T-helper 2 cell treated with Interferon-gamma antibody and Interleukin-4, amounts not matched to agents 5 μg/mL and 100 μg/mL, for 36 hours (primary cell): ENCODE measurements around the gene BRINP3.

Experiments used
- DNase-seq: peaks from one replicate; pipeline ENCODE4 v3.0.0; 2021; ENCODE audit warnings: low spot score
- H3K27ac Mint-ChIP-seq: one replicate; pipeline ENCODE4 v1.8.0; 2021; ENCODE audit warnings: mild to moderate bottlenecking, mixed read lengths
- H3K27me3 Mint-ChIP-seq: one replicate; pipeline ENCODE4 v1.8.0; 2021; ENCODE audit warnings: low read depth, mixed read lengths
- H3K36me3 Mint-ChIP-seq: one replicate; pipeline ENCODE4 v1.8.0; 2021; ENCODE audit warnings: low read depth, mixed read lengths
- H3K4me1 Mint-ChIP-seq: one replicate; pipeline ENCODE4 v1.8.0; 2021; ENCODE audit warnings: low read depth, mixed read lengths
- H3K4me3 Mint-ChIP-seq: one replicate; pipeline ENCODE4 v1.8.0; 2022; ENCODE audit warnings: mild to moderate bottlenecking, moderate library complexity, mixed read lengths
- H3K9me3 Mint-ChIP-seq: one replicate; pipeline ENCODE4 v1.8.0; 2021; ENCODE audit warnings: mixed read lengths

Gene BRINP3

GRCh38 chr1:190475421-190476141 lies 2.1 kb downstream of the BRINP3 start:
- H3K36me3 Mint-ChIP-seq: no peaks in the 10 kb centered on the region
- no peaks in the 10 kb centered on the region for H3K9me3 Mint-ChIP-seq
- H3K27me3 Mint-ChIP-seq: peaks cover 41% of the 10 kb centered on the region
- no peak overlapping the region for H3K27ac Mint-ChIP-seq
- no peak for DNase-seq
- no peak overlapping the region for H3K4me3 Mint-ChIP-seq
- no peaks in the 10 kb centered on the region for H3K4me1 Mint-ChIP-seq

- Mint-ChIP-seq H3K4me3 (no peak overlapping the region), H3K9me3 (no peaks in the 10 kb centered on the region), H3K27ac (no peak overlapping the region), H3K36me3 (no peaks in the 10 kb centered on the region), H3K4me1 (no peaks in the 10 kb centered on the region), H3K27me3 (peaks cover 41% of the 10 kb centered on the region)
- no peak for DNase-seq
These were observed 2.9 kb downstream of the BRINP3 start for GRCh38 chr1:190474650-190475211.

GRCh38 chr1:190474010-190474409 lies 3.7 kb downstream of the BRINP3 start:
- Mint-ChIP-seq H3K27me3 (peaks cover 39% of the 10 kb centered on the region), H3K36me3 (no peaks in the 10 kb centered on the region), H3K4me1 (no peaks in the 10 kb centered on the region), H3K9me3 (no peaks in the 10 kb centered on the region), H3K27ac (no peak overlapping the region), H3K4me3 (no peak overlapping the region)
- no peak for DNase-seq

GRCh38 chr1:190472494-190472893 lies 5.2 kb downstream of the BRINP3 start:
- Mint-ChIP-seq H3K27ac (no peak overlapping the region), H3K36me3 (no peaks in the 10 kb centered on the region)

GRCh38 chr1:190472042-190472441 lies 5.6 kb downstream of the BRINP3 start:
- H3K4me1 Mint-ChIP-seq: no peaks in the 10 kb centered on the region
- no peaks in the 10 kb centered on the region for H3K36me3 Mint-ChIP-seq
- no peak overlapping the region for H3K4me3 Mint-ChIP-seq
- H3K9me3 Mint-ChIP-seq: no peaks in the 10 kb centered on the region
- no peak for DNase-seq
- H3K27me3 Mint-ChIP-seq: peaks cover 21% of the 10 kb centered on the region
- H3K27ac Mint-ChIP-seq: no peak overlapping the region

More at GRCh38 chr1:190472494-190472893, 5.2 kb downstream of the BRINP3 start:
- Mint-ChIP-seq H3K4me3 (no peak overlapping the region), H3K9me3 (no peaks in the 10 kb centered on the region), H3K27me3 (peaks cover 25% of the 10 kb centered on the region), H3K4me1 (no peaks in the 10 kb centered on the region)
- DNase-seq: no peak

GRCh38 chr1:190464690-190465089 lies 13.0 kb downstream of the BRINP3 start:
- Mint-ChIP-seq H3K4me3 (no peak overlapping the region), H3K4me1 (peaks cover 1% of the 10 kb centered on the region), H3K9me3 (peaks cover 5% of the 10 kb centered on the region), H3K27ac (no peak overlapping the region), H3K27me3 (no peaks in the 10 kb centered on the region), H3K36me3 (no peaks in the 10 kb centered on the region)
- DNase-seq: no peak

- H3K9me3 Mint-ChIP-seq: no peaks in the 10 kb centered on the region
- no peaks in the 10 kb centered on the region for H3K36me3 Mint-ChIP-seq
- H3K4me3 Mint-ChIP-seq: no peak overlapping the region
- no peaks in the 10 kb centered on the region for H3K27me3 Mint-ChIP-seq
- no peak for DNase-seq
- H3K4me1 Mint-ChIP-seq: peaks cover 1% of the 10 kb centered on the region
- H3K27ac Mint-ChIP-seq: no peak overlapping the region
These were observed 21.5 kb downstream of the BRINP3 start for GRCh38 chr1:190456129-190456528.

- Mint-ChIP-seq H3K27me3 (no peaks in the 10 kb centered on the region), H3K27ac (no peak overlapping the region), H3K4me1 (peaks cover 1% of the 10 kb centered on the region), H3K4me3 (no peak overlapping the region), H3K9me3 (no peaks in the 10 kb centered on the region), H3K36me3 (no peaks in the 10 kb centered on the region)
- DNase-seq: no peak
These were observed 22.0 kb downstream of the BRINP3 start for GRCh38 chr1:190455631-190456030.

- no peaks in the 10 kb centered on the region for H3K4me1 Mint-ChIP-seq
- no peak overlapping the region for H3K4me3 Mint-ChIP-seq
- no peaks in the 10 kb centered on the region for H3K36me3 Mint-ChIP-seq
- no peaks in the 10 kb centered on the region for H3K9me3 Mint-ChIP-seq
- no peak overlapping the region for H3K27ac Mint-ChIP-seq
- H3K27me3 Mint-ChIP-seq: no peaks in the 10 kb centered on the region
- no peak for DNase-seq
These were observed 24.1 kb downstream of the BRINP3 start for GRCh38 chr1:190453550-190453949.

- Mint-ChIP-seq H3K36me3 (no peaks in the 10 kb centered on the region), H3K27ac (no peak overlapping the region), H3K4me3 (no peak overlapping the region), H3K9me3 (no peaks in the 10 kb centered on the region), H3K27me3 (no peaks in the 10 kb centered on the region), H3K4me1 (no peaks in the 10 kb centered on the region)
- DNase-seq: no peak
These were observed 25.3 kb downstream of the BRINP3 start for GRCh38 chr1:190452272-190452848.

GRCh38 chr1:190444464-190444863 lies 33.2 kb downstream of the BRINP3 start:
- Mint-ChIP-seq H3K9me3 (no peaks in the 10 kb centered on the region), H3K4me1 (no peaks in the 10 kb centered on the region), H3K27me3 (no peaks in the 10 kb centered on the region), H3K27ac (no peak overlapping the region), H3K4me3 (no peak overlapping the region), H3K36me3 (no peaks in the 10 kb centered on the region)
- no peak for DNase-seq

GRCh38 chr1:190439447-190439846 lies 38.2 kb downstream of the BRINP3 start:
- H3K36me3 Mint-ChIP-seq: no peaks in the 10 kb centered on the region
- no peak overlapping the region for H3K4me3 Mint-ChIP-seq
- DNase-seq: no peak
- no peaks in the 10 kb centered on the region for H3K27me3 Mint-ChIP-seq
- no peaks in the 10 kb centered on the region for H3K4me1 Mint-ChIP-seq
- H3K9me3 Mint-ChIP-seq: no peaks in the 10 kb centered on the region
- no peak overlapping the region for H3K27ac Mint-ChIP-seq

GRCh38 chr1:190436615-190437014 lies 41.0 kb downstream of the BRINP3 start:
- no peaks in the 10 kb centered on the region for H3K27me3 Mint-ChIP-seq
- no peak overlapping the region for H3K27ac Mint-ChIP-seq
- H3K9me3 Mint-ChIP-seq: no peaks in the 10 kb centered on the region
- DNase-seq: no peak
- no peak overlapping the region for H3K4me3 Mint-ChIP-seq
- H3K36me3 Mint-ChIP-seq: no peaks in the 10 kb centered on the region
- no peaks in the 10 kb centered on the region for H3K4me1 Mint-ChIP-seq

- Mint-ChIP-seq H3K36me3 (no peaks in the 10 kb centered on the region), H3K27me3 (no peaks in the 10 kb centered on the region), H3K4me1 (no peaks in the 10 kb centered on the region), H3K4me3 (no peak overlapping the region), H3K27ac (no peak overlapping the region), H3K9me3 (no peaks in the 10 kb centered on the region)
- no peak for DNase-seq
These were observed 47.7 kb downstream of the BRINP3 start for GRCh38 chr1:190429932-190430331.
